Ramos (cell line): Measurements from ENCODE around the gene GPRC5A.
"Not testable (repeated sequence)": the region's sequence is repeated elsewhere in the genome, so short reads cannot be mapped to it uniquely, and the experiment has no call there.

Experiments
- in situ Hi-C: fragments of 300-500 bp; cut with MboI; formaldehyde crosslinking; loops from one replicate; pipeline ENCODE4 v1.14.3; 2022; ENCODE audit warnings: low sequenced_read_pairs; ENCODE audit not compliant: unreplicated experiment

GPRC5A gene, protein sequence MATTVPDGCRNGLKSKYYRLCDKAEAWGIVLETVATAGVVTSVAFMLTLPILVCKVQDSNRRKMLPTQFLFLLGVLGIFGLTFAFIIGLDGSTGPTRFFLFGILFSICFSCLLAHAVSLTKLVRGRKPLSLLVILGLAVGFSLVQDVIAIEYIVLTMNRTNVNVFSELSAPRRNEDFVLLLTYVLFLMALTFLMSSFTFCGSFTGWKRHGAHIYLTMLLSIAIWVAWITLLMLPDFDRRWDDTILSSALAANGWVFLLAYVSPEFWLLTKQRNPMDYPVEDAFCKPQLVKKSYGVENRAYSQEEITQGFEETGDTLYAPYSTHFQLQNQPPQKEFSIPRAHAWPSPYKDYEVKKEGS

GRCh38 chr12:12891080-12891880, at the start of gene GPRC5A:
TSS of gene GPRC5A (plus strand) at chr12:12891562. CDS start at chr12:12908250, 16,688 bp downstream.
- in situ Hi-C loops = no loop called here

DNA sequence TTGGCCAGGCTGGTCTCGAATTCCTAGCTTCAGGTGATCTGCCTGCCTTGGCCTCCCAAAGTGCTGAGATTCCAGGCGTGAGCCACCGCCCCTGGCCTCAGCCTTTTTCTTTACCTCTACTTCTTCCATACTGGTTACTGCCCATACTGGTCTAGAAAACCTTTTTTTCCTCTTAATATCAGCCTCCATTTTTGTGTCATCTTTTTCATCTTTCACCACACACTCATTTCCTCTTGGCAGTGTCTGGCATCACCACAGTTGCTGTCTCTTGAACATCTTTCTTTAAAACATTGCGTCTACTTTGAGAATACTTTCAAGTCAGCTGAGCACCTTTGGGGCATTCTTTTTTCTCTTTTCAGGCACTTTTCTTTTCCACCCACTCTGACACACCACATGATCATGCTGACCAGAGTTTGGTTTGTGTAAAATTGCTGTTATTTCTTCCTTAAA, 45.5 kb upstream of the GPRC5A start:
- in situ Hi-C loops = no loop called here

- in situ Hi-C loops = not testable (repeated sequence)
Measured at GRCh38 chr12:12846780-12847179, 44.6 kb upstream of the GPRC5A start.

GRCh38 chr12:12853435-12853834, 37.9 kb upstream of the GPRC5A start:
- in situ Hi-C loops = no loop called here

DNA sequence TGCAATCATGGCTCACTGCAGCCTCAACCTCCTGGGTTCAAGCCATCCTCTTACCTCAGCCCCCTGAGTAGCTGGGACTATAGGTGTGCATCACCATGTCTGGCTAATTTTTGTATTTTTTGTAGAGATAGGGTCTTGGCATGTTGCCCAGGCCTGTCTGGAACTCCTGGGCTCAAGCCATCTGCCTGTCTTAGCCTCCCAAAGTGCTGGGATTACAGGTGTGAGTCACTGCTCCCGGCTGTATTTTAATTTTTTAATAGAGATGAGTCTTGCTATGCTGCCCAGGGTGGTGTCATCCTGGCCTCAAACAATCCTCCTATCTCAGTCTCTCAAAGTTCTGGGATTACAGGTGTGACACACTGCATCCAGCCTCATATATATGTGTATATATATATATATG, 31.7 kb upstream of the GPRC5A start:
- in situ Hi-C loops = no loop called here

- in situ Hi-C loops = no loop called here
Measured at GRCh38 chr12:12864243-12864642, 27.1 kb upstream of the GPRC5A start.

DNA sequence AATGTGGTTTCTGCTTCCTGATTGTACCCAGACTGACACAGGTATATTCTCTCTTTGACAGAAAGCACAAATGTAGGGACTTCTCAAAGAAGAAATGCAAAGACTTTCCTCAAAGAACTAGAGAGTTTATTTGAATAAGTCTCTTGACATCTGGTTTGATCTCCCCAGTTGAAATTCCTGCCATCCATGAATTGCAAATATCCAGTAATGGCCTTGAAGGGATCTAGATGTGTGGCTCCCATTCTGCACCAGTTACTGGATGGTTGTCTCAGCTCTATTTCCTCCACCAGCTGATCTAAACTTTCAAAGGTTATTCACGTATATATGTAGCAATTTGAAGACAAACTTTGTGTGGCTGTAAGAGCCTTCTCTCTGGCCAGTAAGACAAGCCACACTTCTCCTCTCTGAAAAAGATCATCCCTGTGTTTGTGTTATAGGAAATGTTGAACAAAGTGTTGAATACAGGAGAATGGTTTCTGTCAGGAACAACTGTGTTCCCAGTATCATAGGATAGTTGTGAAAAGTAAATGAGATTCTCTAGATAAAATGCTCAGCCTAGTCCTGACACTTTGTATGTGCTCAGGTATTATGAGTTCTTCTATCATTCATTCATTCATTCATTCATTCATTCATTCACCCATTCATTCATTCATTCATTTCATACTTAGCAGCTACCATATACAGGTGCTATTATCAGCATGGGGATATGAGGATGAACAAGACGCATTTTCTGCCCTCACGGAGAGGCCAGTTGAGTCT, 22.7 kb upstream of the GPRC5A start:
- in situ Hi-C loops = no loop called here

- in situ Hi-C loops = no loop called here
Measured at GRCh38 chr12:12870465-12870864, 20.9 kb upstream of the GPRC5A start.

DNA sequence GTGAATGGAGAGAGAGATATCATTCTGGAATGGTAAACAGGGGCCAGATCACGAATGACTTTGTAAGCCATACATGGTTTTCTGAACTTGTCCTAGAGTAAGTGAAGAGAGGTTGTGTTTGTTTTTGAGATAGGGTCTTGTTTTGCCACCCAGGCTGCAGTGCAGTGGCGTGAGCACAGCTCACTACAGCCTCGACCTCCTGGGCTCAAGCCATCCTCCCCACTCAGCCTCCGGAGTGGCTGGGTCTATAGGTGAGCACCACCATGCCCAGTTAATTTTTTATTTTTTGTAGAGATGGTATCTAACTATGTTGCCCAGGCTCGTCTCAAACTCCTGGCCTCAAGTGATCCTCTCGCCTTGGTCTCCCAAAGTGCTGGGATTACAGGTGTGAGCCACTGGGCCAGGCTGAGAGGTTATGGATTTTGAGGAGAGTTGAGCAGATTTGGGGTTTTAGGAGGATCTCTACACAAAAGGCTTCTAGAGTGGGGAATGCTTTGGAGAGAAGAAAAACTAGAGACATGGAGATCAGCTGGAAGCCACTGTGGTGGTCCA, 19.7 kb upstream of the GPRC5A start:
- in situ Hi-C loops = no loop called here

DNA sequence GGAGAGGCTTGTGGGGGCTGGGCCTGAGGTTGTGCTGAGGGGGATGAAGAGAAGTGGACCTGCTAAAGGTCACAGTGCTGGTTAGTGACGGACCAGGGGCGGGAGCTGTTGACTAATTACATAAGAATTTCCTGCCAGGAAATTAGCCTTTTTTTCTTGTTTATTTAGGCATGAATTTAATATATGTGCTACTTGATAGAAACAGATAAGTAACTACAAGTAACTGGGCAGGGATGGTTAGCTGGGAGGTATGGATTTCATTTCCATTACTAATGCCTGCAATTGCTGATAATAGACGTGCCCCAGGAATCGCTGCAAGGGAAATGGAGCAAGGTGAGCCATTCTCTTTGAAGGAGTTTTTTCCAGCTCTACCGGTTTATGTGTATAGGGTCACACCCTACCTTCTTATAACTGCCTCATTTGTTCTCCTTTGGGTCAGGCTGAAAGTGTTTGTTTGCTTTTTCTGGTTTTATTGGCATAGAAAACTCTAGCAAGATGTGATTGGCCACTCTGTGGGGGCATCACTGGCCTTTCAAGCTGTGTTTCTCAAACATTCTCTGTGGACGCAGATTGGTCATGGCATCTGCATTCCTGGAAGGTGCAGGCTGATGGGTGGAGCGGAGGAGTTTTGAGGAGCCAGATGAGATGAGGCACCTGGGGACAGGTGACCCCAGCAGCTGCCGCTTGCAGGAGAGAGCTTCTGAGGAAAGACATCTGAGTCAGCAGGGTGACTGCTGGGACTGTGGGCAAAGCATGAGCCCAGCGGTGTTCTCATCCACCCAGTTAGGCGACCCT, 19.0 kb upstream of the GPRC5A start:
- in situ Hi-C loops = no loop called here

DNA sequence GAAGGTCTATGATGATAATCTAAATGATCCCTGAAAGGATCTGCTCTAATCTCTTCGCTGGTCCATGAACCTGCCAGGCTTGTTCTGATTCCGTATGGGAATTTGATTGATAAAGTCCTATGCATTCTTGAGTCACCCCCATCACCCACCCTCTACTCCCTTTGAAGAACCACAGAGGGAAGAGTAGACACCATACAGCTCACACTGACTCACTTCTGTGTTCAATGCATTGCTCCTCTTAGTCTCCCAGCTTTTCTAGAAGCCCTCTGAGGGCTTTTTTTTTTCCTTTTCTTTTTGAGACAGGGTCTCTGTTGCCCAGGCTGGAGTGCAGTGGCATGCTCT, 18.5 kb upstream of the GPRC5A start:
- in situ Hi-C loops = no loop called here

DNA sequence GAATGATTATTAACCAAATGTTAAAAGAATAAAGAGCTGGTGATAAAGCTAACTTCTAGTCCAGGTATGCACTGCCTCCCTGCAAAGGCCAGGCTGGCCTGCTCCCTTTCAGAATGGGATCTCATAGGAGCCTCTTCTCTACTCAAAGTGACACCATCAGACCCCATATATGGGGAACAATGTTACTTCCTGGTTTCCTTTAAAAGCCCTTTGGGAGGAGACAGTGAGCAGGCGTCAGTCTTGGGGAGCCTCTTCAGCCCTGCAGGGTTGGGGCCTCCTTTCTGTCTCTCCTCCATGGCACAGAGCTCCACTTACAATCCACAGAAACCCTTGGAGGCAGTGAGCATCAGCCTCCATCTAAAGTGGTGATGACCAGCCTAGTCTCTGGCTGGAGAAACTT, 17.3 kb upstream of the GPRC5A start:
- in situ Hi-C loops = no loop called here

- in situ Hi-C loops = not testable (repeated sequence)
Measured at GRCh38 chr12:12875301-12875700, 16.1 kb upstream of the GPRC5A start.

GRCh38 chr12:12877153-12877768, 14.1 kb upstream of the GPRC5A start:
- in situ Hi-C loops = no loop called here

DNA sequence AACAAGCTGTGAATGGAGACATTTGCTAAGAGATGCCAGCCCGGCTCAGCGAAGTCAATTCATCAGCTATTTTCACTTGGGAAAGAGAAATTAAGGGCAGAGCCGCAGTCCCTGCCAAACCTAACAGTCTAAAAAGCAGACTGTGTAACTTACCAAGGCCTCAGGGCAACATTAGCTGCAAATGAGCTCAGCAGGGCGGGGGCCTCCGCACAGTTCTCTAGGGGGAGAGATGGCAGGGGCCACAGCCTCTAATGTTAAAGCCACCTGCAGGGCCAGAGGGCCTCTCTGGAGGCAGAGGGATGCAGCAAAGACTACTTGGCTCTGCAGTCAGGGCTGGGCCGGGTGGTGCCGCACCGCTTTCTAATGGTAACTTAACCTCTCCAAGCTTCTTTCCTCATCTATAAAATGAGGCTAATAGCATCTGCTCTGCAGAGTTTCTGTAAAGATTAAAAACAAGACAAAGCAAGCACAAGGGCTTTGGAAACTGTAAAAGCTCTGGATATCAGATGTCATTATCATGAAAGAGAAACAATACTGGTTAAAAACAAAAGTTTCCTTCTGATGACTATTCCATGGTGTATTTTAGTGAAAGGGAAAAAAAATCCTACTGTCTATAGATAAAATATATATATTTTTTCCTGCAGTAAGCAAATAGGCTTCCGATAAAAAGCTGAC, 13.4 kb upstream of the GPRC5A start:
- in situ Hi-C loops = no loop called here

- in situ Hi-C loops = no loop called here
Measured at GRCh38 chr12:12880537-12880936, 10.8 kb upstream of the GPRC5A start.

DNA sequence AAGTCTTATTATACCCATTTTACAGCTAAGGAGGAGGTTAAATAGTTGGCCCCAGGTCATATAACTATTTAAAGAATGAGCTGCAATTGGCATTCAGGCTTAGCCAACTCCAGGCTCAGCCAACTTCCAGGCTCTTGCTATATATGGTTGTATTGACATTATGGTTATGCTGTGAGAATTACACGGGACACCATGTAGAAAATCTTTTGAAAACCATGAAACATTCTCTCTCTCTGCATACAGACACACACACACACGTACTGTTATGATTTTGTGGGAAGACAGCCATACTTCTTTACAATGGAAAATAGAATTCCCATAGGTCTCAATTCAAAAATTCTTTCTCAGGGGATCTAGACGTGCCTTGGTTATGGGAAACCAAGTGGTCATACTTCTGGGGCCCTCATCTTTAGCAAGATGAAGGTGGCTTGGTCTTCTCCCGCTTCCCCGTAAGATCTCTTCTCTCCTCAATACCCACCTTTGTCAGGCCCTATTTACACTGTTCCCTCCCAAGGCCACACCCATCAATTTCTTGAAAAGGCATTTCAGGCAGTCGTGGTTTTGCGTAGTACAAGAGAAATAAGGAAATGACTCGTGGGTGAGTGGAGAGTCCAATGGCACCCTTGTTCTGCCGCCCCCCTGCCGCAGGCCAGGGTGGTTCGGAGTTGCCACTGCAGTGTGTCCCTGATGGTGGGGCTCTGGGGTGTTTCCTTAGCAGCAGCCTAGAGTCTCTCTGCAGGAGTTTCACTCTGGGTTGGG, 10.0 kb upstream of the GPRC5A start:
- in situ Hi-C loops = no loop called here

DNA sequence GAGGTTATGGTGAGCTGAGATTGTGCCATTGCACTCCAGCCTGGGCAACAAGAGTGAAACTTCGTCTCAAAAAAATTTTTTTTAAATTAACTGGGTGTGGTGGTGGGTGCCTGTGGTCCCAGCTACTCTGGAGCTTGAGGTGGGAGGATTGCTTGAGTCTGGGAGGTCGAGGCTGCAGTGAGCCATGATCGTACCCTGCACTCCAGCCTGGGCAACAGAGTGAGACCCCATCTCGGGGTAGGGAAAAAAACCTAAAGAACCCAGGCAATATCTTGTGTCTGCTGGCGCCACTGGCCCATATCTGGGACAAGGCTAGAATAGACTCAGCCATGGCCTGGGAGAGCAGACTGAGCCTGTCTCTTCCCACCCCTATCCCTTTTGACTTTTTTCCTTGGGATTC, 9.1 kb upstream of the GPRC5A start:
- in situ Hi-C loops = no loop called here
